IMR-90 (cell line): ENCODE data around the gene CDC34. TPM values are rescaled to one million over a fixed set of nuclear protein-coding genes. Genes with fewer than 3 reads are reported as not detected.

Experiments
- ATAC-seq: fragments of 200-7000 bp; cut with Tn5 transposase; 2 replicates; pipeline ENCODE4 v1.9.1; 2020; ENCODE audit warnings: low read depth, mild to moderate bottlenecking, moderate library complexity
- BruUV-seq: library from RNA; stranded (reverse); fragments of 400-500 nt; replicated peaks from 2 replicates; lab custom pipeline; 2021; lab: Mats Ljungman, UMichigan
- CTCF ChIA-PET: fragments of 300-600 bp; formaldehyde crosslinking; extraction: SDS; loops from one replicate; lab custom pipeline; 2021; ENCODE audit warnings: antibody characterized with exemption; lab: Yijun Ruan, JAX
- POLR2A ChIA-PET: fragments of 300-600 bp; sonication (Branson Sonifier 250); formaldehyde crosslinking; loops from one replicate; lab custom pipeline; 2022; ENCODE audit warnings: antibody characterized with exemption; ENCODE audit not compliant: unreplicated experiment; lab: Charles Lee
- DNase-seq: peaks from one replicate; pipeline ENCODE4 v3.0.0; 2013
- H2AFZ ChIP-seq: replicated peaks from 2 replicates; pipeline ENCODE3; 2013; ENCODE audit warnings: low read length, mild to moderate bottlenecking; ENCODE audit not compliant: poor library complexity
- H2AK5ac ChIP-seq: 2 replicates; pipeline ENCODE4 v1.6.1; 2013; ENCODE audit warnings: low read depth, low read length, inconsistent platforms
- H2AK9ac ChIP-seq: replicated peaks from 2 replicates; pipeline ENCODE3; 2013; ENCODE audit warnings: mild to moderate bottlenecking, low read depth, low read length, moderate library complexity; ENCODE audit not compliant: poor library complexity
- H2BK120ac ChIP-seq: 2 replicates; pipeline ENCODE4 v1.6.1; 2013; ENCODE audit warnings: low read depth, low read length, inconsistent platforms
- H2BK15ac ChIP-seq: 3 replicates; pipeline ENCODE4 v1.6.1; 2013; ENCODE audit warnings: low read depth, low read length, inconsistent platforms
- H2BK20ac ChIP-seq: 2 replicates; pipeline ENCODE4 v1.6.1; 2013; ENCODE audit warnings: low read depth, mild to moderate bottlenecking, inconsistent platforms, low read length, moderate library complexity
- H2BK5ac ChIP-seq: 2 replicates; pipeline ENCODE4 v1.6.1; 2013; ENCODE audit warnings: mild to moderate bottlenecking, low read depth, low read length, inconsistent platforms; ENCODE audit not compliant: poor library complexity, severe bottlenecking
- H3K14ac ChIP-seq: replicated peaks from 2 replicates; pipeline ENCODE4 v1.6.1; 2013; ENCODE audit warnings: low read depth, low read length, inconsistent platforms
- H3K18ac ChIP-seq: 2 replicates; pipeline ENCODE4 v1.6.1; 2013; ENCODE audit warnings: low read depth, low read length, control low read depth
- H3K23ac ChIP-seq: 2 replicates; pipeline ENCODE4 v1.6.1; 2013; ENCODE audit warnings: low read depth, low read length, inconsistent platforms
- H3K27ac ChIP-seq: 2 replicates; pipeline ENCODE4 v1.5.1; 2013; ENCODE audit warnings: mild to moderate bottlenecking, control low read depth, low read length; ENCODE audit not compliant: insufficient read depth
- H3K27me3 ChIP-seq: 2 replicates; pipeline ENCODE4 v1.6.1; 2013; ENCODE audit warnings: low read length; ENCODE audit not compliant: control insufficient read depth, insufficient read depth
- H3K36me3 ChIP-seq: 2 replicates; pipeline ENCODE4 v1.6.1; 2013; ENCODE audit warnings: low read length, mixed read lengths; ENCODE audit not compliant: control insufficient read depth, insufficient read depth
- H3K4ac ChIP-seq: 2 replicates; pipeline ENCODE4 v1.6.1; 2013; ENCODE audit warnings: low read depth, low read length, inconsistent platforms
- H3K4me1 ChIP-seq: 2 replicates; pipeline ENCODE4 v1.6.1; 2013; ENCODE audit warnings: low read length, mixed read lengths; ENCODE audit not compliant: control insufficient read depth, insufficient read depth
- H3K4me2 ChIP-seq: 2 replicates; pipeline ENCODE4 v1.6.1; 2013; ENCODE audit warnings: low read depth, mild to moderate bottlenecking, control low read depth, low read length, moderate library complexity
- H3K4me3 ChIP-seq: 2 replicates; pipeline ENCODE4 v1.5.1; 2013; ENCODE audit warnings: low read depth, mild to moderate bottlenecking, control low read depth, low read length, moderate library complexity; ENCODE audit not compliant: insufficient read depth
- H3K56ac ChIP-seq: 2 replicates; pipeline ENCODE4 v1.6.1; 2013; ENCODE audit warnings: low read length, inconsistent platforms; ENCODE audit not compliant: insufficient read depth; ENCODE audit errors: extremely low read depth
- H3K79me1 ChIP-seq, 2 experiments: 2 replicates each; pipeline ENCODE4 v1.6.1; 2013; ENCODE audit warnings: low read length in 2 of 2, inconsistent platforms in 1 of 2, low read depth in 1 of 2
- H3K9ac ChIP-seq: 2 replicates; pipeline ENCODE4 v1.6.1; 2013; ENCODE audit warnings: low read depth, low read length, control low read depth
- H3K9me1 ChIP-seq: 2 replicates; pipeline ENCODE4 v1.6.1; 2013; ENCODE audit warnings: low read length, inconsistent platforms; ENCODE audit not compliant: insufficient read depth
- H3K9me3 ChIP-seq: 2 replicates; pipeline ENCODE4 v1.6.1; 2013; ENCODE audit warnings: low read length; ENCODE audit not compliant: control insufficient read depth, insufficient read depth
- H4K20me1 ChIP-seq: 2 replicates; pipeline ENCODE4 v1.6.1; 2013; ENCODE audit warnings: low read length, inconsistent platforms; ENCODE audit not compliant: insufficient read depth
- H4K5ac ChIP-seq: 2 replicates; pipeline ENCODE4 v1.6.1; 2013; ENCODE audit warnings: mild to moderate bottlenecking, low read depth, low read length, control low read depth
- H4K8ac ChIP-seq, 2 experiments: 2 replicates each; pipeline ENCODE4 v1.6.1; 2013; ENCODE audit warnings: low read depth in 2 of 2, low read length in 2 of 2, control low read depth in 1 of 2, inconsistent platforms in 1 of 2
- H4K91ac ChIP-seq: 2 replicates; pipeline ENCODE4 v1.6.1; 2013; ENCODE audit warnings: low read depth, low read length, inconsistent platforms; ENCODE audit not compliant: insufficient read depth
- BHLHE40 ChIP-seq: fragments of 150-350 bp; IDR thresholded peaks from 2 replicates; pipeline ENCODE4 v1.6.1; 2016; ENCODE audit warnings: mild to moderate bottlenecking, low read depth, low read length
- CHD1 ChIP-seq: IDR thresholded peaks from 2 replicates; pipeline ENCODE4 v1.6.1; 2012; ENCODE audit warnings: low read depth, low read length, improper control_type of control experiment
- CTCF ChIP-seq: conservative IDR thresholded peaks from 2 replicates; pipeline ENCODE4 v1.5.1; 2012; ENCODE audit warnings: mild to moderate bottlenecking, low read depth, low read length, improper control_type of control experiment
- FOS ChIP-seq: fragments of 150-350 bp; IDR thresholded peaks from 2 replicates; pipeline ENCODE4 v1.6.1; 2016; ENCODE audit warnings: low read depth, low read length
- MAZ ChIP-seq: IDR thresholded peaks from 2 replicates; pipeline ENCODE4 v1.6.1; 2012; ENCODE audit warnings: low read depth, mild to moderate bottlenecking, low read length, improper control_type of control experiment, moderate library complexity, borderline replicate concordance
- MXI1 ChIP-seq: IDR thresholded peaks from 2 replicates; pipeline ENCODE4 v1.6.1; 2012; ENCODE audit warnings: low read depth, mild to moderate bottlenecking, low read length, moderate library complexity, borderline replicate concordance
- RAD21 ChIP-seq: IDR thresholded peaks from 2 replicates; pipeline ENCODE4 v1.6.1; 2012; ENCODE audit warnings: low read length, improper control_type of control experiment
- RCOR1 ChIP-seq: IDR thresholded peaks from 2 replicates; pipeline ENCODE4 v1.6.1; 2012; ENCODE audit warnings: mild to moderate bottlenecking, low read length, improper control_type of control experiment; ENCODE audit not compliant: insufficient replicate concordance
- WGBS, 2 experiments: methylation state at CpG; one replicate each; pipeline versions ENCODE4 v1.1.5 to v1.1.7; 2013; ENCODE audit warnings: missing lambda C conversion rate in 2 of 2; ENCODE audit not compliant: insufficient read length in 1 of 2; ENCODE audit errors: extremely low coverage in 2 of 2; 5-methylcytosine and 5-hydroxymethylcytosine counted together
- dilution Hi-C: fragments of 300-500 bp; cut with HindIII; formaldehyde crosslinking; loops from one replicate; pipeline ENCODE4 v1.14.3; 2018; ENCODE audit warnings: low sequenced_read_pairs; ENCODE audit not compliant: unreplicated experiment
- in situ Hi-C: fragments of 300-500 bp; cut with MboI; formaldehyde crosslinking; loops from 3 replicates; pipeline ENCODE4 v1.14.3; 2019; ENCODE audit warnings: low sequenced_read_pairs, inconsistent platforms, mixed read lengths
- intact Hi-C: fragments of 100-400 bp; cut with micrococcal nuclease; formaldehyde crosslinking; loops from 2 replicates; pipeline ENCODE4 v1.10.0; 2022
- polyA plus RNA-seq, 3 experiments: library from polyadenylated mRNA; depleted of rRNA; stranded (reverse); fragments of >200 nt; gene quantifications; 2 replicates each; pipeline ENCODE4 v1.2.3, GENCODE V29; 2012; ENCODE audit warnings: low replicate concordance in 1 of 3
- total RNA-seq: library from RNA; depleted of rRNA; stranded (reverse); fragments of >200 nt; gene quantifications from 2 replicates; pipeline ENCODE4 v1.2.3, GENCODE V29; 2012

Gene CDC34
- total and polyA plus RNA-seq, 2 of the 4 experiments (the other 2 are of a cell fraction): 35.7 to 68.9 TPM

DNA sequence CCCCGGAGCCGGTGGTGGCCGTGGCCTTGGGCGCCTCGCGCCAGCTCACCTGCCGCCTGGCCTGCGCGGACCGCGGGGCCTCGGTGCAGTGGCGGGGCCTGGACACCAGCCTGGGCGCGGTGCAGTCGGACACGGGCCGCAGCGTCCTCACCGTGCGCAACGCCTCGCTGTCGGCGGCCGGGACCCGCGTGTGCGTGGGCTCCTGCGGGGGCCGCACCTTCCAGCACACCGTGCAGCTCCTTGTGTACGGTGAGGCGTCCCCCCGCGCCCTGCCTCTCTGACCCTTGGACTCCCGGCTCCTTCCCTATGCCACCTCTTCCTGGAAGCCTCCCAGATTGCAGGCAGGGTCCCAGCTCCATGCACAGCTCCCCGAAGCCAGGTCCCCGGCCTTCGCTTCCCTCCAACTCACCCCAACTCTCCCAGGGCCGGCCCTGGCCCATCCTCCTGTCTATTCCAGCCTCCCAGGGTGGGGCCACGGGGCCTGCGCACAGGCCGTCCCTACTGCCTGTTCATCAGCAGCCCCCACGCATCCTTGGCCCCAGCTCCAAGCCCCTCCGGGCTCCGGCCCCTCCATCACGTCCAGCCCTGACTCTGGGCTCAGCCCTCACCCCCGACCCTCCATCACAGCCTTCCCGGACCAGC lies 33.6 kb upstream of the CDC34 start:
- no peak overlapping the region for H2AK9ac ChIP-seq
- H4K20me1 ChIP-seq: no peaks in the 10 kb centered on the region
- DNase-seq: no peak
- no peak overlapping the region for H2BK15ac ChIP-seq
- no peak overlapping the region for H3K4me2 ChIP-seq
- H4K8ac ChIP-seq: no peak overlapping the region
- in situ Hi-C loops: no loop called here
- no peak overlapping the region for H2AK5ac ChIP-seq
- intact Hi-C loops: no loop called here
- no peak overlapping the region for H2BK20ac ChIP-seq
- dilution Hi-C loops: no loop called here
- no TSS peak for BruUV-seq
- no peaks in the 10 kb centered on the region for H3K79me1 ChIP-seq
- H3K4me1 ChIP-seq: no peaks in the 10 kb centered on the region; the same call in 1 of the 2 replicates
- no peak overlapping the region for H2BK120ac ChIP-seq
- H3K9me3 ChIP-seq: no peaks in the 10 kb centered on the region
- peak overlapping the region; percentile 27 for H2AFZ ChIP-seq
- ChIA-PET CTCF (no interaction called here), POLR2A (no interaction called here)
- peak; percentile 15; the same call in 1 of the 2 replicates for ATAC-seq
- WGBS, 2 experiments: 3% methylated on average over 15 of the region's 50 CpGs; no CpG with 5 or more reads in 1 of the 2 experiments
- H3K4ac ChIP-seq: no peak overlapping the region
- no peak overlapping the region for H3K23ac ChIP-seq
- H3K36me3 ChIP-seq: no peaks in the 10 kb centered on the region
- no peak overlapping the region for H4K91ac ChIP-seq
- H3K9ac ChIP-seq: no peak overlapping the region
- no peak overlapping the region for H3K56ac ChIP-seq
- no peak overlapping the region for H3K18ac ChIP-seq
- H3K9me1 ChIP-seq: no peaks in the 10 kb centered on the region
- no peak overlapping the region for H3K27ac ChIP-seq
- H3K4me3 ChIP-seq: no peak overlapping the region
- TF ChIP-seq MXI1 (no peak), RCOR1 (no peak), CTCF (no peak), FOS (no peak), BHLHE40 (no peak), RAD21 (no peak), MAZ (no peak), CHD1 (no peak)
- peaks cover 32% of the 10 kb centered on the region for H3K27me3 ChIP-seq
- H3K14ac ChIP-seq: no peak overlapping the region
- H4K5ac ChIP-seq: no peak overlapping the region
- H2BK5ac ChIP-seq: no peak overlapping the region
